SKM-1 (cell line): Measurements from ENCODE around the gene MAP4K3.

Experiments used
- DNase-seq: peaks from one replicate; lab custom pipeline; 2025; ENCODE audit not compliant: unreplicated experiment; lab: John Stamatoyannopoulos, UW

The MAP4K3 gene

GRCh38 chr2:39203382-39203781 lies 233.7 kb downstream of the MAP4K3 start:
- no peak for DNase-seq

GRCh38 chr2:39202639-39203369 lies 234.3 kb downstream of the MAP4K3 start:
- DNase-seq = no peak
